Jurkat, Clone E6-1 (cell line): Measurements from ENCODE around the gene S100Z.
"Not testable (repeated sequence)": the region's sequence is repeated elsewhere in the genome, so short reads cannot be mapped to it uniquely, and the experiment has no call there.

Source experiments
- DNase-seq: peaks from one replicate; pipeline ENCODE4 v3.0.0-alpha.2; 2011; ENCODE audit warnings: low read depth, low spot score
- H3K4me3 ChIP-seq: 2 replicates; pipeline ENCODE4 v1.5.1; 2011; ENCODE audit warnings: mild to moderate bottlenecking, low read length, control low read depth, moderate library complexity

S100Z gene

DNA sequence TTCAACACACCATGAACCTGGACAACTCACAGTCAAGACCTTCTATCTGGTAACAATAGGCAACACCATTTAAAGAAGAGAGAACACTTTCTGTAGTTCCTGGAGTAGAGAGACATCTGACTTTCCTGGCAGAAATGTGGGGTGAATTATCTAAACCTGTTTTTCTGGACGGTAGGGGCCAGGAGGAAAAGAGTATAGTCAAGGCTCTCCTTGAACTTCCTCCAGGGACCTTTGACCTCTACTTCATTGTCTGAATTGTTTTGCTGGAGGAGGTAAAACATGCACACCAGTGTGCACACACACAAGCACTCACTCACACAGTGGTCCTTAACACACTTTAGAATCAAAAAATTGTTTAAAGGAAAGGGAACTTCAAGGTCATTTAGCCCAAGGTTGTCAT lies 13.2 kb downstream of the S100Z start:
- DNase-seq: no peak
- H3K4me3 ChIP-seq: no peak overlapping the region

DNA sequence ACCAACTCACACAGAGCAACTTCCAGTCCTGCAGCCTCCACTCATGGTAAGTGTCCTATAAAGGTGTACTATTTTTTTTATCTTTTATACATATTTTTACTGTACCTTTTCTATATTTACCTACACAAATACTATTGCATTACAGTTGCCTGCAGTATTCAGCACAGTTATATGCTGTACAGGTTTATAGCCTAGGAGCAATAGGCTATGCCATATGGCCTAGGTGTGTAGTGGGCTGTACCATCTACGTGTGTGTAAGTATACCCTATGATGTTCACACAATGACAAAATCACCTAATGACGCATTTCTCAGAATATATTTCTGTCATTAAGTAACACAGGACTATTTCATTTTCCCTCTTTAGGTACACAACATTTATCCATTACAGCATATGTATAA lies 16.7 kb downstream of the S100Z start:
- DNase-seq: no peak
- H3K4me3 ChIP-seq: no peak overlapping the region

DNA sequence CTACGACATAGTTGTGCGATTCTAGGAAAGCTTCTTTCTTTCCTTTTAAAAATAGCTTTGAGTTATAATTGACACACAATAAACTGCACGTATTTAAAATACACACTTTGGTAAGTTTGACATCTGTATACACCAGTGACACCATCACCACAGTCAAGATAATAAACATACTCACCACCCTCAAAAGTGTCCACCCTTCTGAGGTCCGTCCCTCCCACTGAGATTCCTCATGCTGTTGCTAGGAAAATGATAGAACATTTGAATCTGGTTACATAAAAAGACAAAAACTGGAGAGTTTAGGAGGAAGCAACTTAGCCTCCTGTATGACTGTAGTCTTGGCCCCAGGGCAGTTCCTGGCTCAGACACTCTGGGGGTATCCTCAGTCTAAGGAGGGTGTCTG lies 17.2 kb downstream of the S100Z start:
- H3K4me3 ChIP-seq: no peak overlapping the region
- DNase-seq: no peak

DNA sequence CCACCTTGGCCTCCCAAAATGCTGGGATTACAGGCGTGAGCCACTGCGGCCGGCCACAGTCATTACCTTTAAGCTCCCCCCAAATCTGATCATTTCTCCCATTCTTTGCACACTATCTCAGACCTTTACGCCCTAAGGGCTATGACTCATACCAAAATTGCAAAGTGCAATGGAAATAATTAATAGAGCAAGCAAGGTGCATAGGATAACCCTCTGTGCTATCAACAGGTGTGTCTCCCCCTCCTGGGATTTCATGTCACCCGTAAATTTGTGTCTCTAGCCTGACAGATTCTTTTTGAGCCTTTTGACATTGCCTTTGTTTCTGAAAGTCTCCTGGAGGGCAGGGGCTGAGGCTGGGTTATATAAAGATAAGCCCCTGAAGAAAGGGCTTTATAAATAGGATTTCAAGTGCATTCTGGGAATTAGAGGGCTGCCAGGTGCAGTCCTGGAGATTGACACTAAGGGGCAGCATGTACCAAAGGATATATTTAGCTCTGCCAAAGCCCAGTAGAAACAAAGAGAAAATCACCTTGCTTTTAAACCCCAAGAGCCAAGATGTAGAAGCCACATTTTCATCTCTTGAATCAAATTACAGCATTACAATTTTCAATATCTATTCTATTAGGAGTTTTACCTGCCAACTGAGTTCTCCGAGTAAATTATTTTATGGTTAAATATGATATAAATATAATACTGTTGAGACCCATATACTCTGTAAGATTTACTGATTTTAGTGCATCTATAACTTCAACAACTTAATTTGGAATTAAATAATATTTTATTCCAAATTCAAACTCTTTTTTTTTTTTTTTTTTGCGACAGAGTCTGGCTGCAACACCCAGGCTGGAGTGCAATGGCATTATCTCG lies 18.2 kb downstream of the S100Z start:
- H3K4me3 ChIP-seq: no peak overlapping the region
- peak; percentile 73 for DNase-seq

DNA sequence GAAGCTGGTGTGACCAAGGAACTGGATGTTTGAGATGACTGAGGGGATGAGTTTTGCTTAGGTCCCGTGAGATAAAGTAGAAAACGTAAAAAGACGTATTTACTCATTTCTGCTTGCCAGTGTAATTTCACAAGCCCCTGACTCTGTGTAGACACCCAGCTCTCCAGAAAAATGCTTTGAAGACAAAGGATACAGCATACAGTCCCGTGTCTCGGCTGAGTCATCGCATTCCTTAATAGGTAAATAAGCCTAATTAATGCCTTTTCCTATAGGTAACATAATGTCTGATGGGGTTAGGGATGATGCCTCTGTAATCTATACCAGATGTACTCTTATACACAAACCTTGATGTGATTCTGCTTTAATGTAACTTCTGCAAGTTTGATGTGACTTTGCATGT lies 20.2 kb downstream of the S100Z start:
- H3K4me3 ChIP-seq: no peak overlapping the region
- no peak for DNase-seq

DNA sequence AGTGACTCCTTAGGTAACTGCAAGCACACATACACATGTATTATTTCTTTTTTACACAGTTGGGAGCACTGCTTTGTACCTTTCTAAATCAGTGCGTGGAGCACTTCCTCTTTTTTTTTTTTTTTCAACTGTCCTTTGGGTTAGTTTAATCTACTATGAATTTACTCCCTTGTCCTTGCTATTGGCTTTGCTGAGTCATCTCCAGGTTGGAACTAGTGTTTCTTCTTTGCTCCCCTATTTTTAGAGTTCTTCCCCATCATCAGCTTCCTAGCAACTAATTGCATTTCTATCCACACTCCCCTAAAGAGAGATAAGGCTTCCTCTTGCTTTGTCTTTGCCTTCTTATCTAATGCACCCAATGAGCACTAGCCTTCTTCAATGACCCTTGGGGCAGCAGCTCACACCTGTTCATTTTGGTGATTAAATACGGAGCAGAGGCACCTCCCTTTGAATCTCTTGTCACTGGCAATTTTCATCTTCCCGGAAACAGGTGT lies 24.3 kb downstream of the S100Z start:
- peak; percentile 62 for DNase-seq
- H3K4me3 ChIP-seq: no peak overlapping the region

DNA sequence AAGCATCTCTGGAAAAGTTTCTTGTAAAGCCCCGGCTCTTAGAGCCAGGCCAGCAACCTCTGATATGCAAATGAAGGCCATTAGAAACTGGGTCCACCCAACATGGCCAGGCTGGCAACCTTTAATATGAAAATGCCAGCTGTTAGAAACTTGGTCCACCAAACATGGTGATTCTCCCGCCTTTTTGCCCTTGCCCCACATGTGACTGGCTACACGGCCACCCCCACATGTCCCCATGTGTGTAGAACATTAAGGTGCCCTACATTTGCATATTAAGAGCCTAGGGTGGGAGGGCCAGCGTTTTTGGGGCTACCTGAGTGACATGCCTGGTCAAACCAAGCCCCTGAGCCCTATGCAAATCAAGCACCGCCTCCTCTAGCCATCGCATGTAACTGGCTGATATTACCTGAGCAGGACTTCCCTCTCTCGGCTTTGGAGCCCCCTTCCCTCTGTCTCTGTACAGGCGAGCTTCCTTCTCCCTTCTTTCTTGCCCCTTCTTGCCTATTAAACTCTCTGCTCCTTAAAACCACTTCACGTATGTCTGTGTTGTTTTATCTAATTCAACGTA lies 39.0 kb downstream of the S100Z start:
- H3K4me3 ChIP-seq: no peak overlapping the region
- DNase-seq: no peak

DNA sequence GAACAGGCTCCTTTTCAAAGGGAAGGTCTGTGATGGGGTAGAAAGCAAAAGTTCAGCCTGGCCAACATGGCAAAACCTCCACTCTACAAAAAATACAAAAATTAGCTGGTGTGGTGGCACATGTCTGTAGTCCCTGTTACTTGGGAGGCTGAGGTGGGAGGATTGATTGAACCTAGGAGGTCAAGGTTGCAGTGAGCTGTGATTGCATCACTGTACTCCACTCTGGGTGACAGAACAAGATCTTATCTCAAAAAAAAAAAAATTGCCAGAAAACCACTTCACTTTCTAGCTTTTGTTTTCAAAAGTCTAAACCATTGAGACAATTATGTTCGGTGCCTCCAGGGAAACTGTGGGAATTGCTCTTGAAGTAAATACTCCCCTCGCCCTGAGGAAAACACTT lies 43.5 kb downstream of the S100Z start:
- no peak overlapping the region for H3K4me3 ChIP-seq
- no peak for DNase-seq

DNA sequence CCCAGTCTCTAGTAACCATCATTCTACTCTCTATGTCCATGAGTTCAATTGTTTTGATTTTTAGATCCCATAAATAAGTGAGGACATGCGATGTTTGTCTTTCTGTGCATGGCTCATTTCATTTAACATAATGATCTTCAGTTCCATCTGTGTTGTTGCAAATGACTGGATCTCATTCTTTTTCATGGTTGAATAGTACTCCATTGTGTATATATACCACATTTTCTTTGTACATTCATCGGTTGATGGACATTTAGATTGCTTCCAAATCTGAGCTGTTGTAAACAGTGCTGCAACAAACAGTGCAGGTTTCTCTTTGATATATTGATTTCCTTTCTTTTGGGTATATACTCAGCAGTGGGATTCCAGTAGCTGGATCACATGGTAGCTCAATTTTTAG lies 46.4 kb downstream of the S100Z start:
- DNase-seq: no peak
- no peak overlapping the region for H3K4me3 ChIP-seq

DNA sequence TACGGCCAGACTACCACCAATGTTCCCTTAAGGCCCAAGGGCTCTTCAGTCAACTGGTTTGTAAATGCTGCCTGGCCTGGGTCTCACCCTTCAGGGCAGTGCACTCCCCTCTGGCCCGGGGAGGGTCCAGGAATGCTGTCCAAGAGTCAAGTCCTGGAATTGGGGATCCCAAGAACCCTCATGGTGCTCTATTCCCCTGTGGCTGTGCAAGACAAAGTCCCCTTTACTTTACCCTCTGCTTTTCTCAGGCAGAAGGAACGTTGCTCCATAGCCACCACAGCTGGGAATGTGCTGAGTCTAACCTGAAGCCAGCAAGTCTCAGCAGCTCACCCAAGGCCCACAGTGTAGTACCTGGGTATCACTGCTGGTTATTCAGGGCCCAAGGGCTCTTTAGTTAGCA lies 51.7 kb downstream of the S100Z start:
- DNase-seq: no peak
- no peak overlapping the region for H3K4me3 ChIP-seq

DNA sequence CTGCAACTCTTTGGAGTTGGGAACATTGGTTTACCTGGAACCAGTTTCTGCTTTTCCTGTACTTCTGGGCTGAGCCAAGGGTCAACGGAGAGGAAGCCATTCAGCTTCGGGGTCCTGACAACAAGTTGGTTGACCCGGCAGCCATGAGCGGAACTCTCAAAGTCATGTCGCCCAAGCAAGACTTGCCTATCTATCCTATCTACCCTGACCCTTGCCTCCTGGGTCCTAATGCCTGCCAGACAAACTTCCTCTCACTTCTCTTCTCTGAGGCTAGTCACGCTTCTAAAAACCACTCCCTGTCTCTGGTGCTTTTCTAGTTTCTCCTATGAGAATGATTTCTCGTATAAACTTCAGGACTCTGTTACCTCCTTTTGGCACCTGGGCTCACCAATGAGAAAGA lies 58.4 kb downstream of the S100Z start:
- H3K4me3 ChIP-seq: no peak overlapping the region
- DNase-seq: no peak

DNA sequence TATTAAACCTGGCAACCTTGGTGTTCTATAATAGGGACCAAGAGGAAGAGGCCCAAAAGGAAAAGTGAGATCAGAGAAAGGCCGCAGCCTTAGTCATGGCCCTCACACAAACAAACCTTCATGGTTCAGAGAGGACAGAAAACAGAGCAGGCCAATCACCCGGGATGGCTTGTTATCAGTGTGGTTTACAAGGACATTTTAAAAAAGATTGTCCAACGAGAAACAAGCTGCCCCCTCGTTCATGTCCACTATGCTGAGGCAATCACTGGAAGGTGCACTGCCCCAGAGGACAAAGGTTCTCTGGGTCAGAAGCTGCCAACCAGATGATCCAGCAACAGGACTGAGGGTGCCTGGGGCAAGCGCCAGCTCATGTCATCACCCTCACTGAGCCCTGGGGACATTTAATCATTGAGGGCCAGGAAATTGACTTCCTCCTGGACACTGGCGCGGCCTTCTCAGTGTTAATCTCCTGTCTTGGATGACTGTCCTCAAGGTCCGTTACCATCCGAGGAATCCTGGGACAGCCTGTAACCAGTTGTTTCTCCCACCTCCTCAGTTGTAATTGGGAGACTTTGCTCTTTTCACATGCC lies 60.6 kb downstream of the S100Z start:
- not testable (repeated sequence) for DNase-seq, H3K4me3 ChIP-seq

DNA sequence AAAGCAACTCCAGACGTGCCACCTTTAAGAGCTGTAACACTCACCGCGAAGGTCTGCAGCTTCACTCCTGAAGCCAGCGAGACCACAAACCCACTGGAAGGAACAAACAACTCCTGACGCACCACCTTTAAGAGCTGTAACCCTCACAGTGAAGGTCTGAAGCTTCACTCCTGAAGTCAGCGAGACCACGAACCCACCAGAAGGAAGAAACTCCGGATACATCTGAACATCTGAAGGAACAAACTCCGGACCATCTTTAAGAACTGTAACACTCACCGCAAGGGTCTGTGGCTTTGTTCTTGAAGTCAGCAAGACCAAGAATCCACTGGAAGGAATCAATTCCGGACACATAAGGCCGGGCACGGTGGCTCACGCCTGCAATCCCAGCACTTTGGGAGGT lies 64.9 kb downstream of the S100Z start:
- peak; percentile 27 for DNase-seq

DNA sequence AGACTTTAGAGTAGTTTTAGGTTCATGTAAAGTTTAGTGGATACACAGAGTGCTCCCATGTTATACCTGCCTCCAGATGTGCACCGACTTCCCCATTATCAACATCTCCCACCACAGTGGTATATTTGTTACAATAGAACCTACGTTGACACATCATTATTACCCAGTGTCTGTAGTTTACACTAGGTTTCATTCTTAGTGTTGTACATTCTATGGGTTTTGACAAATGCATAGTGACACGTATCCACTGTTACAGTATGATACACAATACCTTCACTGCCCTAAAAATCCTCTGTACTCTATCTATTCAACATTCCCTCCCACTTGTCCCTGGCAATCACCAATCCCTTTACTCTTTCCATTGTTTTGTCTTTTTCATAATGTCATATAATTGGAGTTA lies 68.7 kb downstream of the S100Z start:
- DNase-seq: no peak
- no peak overlapping the region for H3K4me3 ChIP-seq

More for the DNA sequence above, 64.9 kb downstream of the S100Z start:
- H3K4me3 ChIP-seq: not testable (repeated sequence)

DNA sequence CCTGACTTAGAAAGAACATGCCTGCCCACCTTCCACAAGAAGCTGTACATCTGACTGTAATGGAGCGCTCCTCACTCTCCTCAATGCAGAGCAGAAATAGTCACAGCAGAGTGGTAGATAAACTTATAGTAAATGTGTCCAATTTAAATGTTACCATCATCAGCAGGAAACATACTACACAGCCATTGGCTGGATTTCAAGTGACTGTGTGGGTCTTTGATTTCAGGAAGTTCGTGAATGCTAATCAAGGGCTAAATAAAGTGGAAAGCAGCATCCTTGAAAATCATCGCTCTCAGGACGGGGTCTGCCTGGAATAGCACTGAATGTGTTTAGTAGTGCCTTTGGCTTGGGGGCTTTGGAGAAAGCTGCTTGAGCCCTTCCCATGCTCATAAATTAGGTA lies 70.7 kb downstream of the S100Z start:
- DNase-seq: no peak

DNA sequence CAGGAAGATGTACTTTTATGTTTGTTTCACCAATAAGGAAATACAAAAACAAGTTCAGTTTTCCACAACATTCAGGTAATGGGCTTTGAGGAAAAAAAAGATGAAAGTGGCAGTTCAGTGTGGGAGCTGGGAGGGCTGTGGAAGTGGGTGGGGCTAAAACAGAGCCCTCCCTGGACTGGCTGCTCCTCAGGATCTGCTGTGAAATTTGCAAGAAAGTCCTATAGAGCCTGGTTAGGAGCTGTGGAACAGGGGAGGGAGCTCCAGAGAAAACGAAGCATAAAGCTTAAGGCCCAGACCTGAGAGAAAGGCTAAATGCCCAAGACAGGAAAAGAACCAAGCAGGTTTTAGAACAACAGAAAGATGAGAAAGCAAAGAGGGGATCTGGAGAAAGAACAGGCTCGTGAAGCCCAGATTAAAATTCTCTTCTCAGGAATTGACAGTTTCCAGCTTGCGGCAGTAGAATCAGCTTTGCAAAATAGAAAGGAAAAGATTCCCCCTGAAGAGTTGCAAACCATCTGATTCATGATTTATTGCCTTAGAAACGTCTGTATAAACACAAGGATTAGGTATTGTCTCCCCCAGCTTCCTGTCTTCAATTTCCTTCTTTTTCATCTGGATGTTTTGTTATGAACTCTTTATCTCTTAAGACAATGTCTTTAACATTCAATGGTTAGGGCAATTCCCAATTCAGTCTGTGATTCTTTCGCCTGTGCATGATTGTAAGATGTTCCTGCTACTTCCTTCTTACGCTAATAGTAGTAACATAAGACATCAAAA lies 76.7 kb downstream of the S100Z start:
- H3K4me3 ChIP-seq: no peak overlapping the region
- DNase-seq: no peak

More for the DNA sequence above, 70.7 kb downstream of the S100Z start:
- no peak overlapping the region for H3K4me3 ChIP-seq

DNA sequence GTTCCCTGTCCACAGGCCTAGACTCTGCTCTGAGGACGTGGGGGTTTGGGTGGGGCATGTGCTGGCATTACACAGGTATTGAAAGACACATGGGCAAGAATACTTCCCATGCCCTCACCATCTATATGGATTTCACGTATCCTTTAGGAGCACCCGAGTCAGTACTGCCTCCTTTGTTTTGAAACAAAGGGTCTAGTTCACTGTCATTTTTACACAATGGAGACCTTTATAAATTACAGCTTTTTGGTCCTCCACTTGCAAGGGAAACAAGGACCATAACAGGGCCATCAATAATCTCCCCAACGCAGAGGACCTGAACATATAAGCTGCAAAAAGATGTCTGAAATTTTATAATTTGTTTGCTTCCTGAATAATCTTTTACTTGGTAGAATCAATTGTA lies 78.1 kb downstream of the S100Z start:
- no peak overlapping the region for H3K4me3 ChIP-seq
- DNase-seq: no peak

DNA sequence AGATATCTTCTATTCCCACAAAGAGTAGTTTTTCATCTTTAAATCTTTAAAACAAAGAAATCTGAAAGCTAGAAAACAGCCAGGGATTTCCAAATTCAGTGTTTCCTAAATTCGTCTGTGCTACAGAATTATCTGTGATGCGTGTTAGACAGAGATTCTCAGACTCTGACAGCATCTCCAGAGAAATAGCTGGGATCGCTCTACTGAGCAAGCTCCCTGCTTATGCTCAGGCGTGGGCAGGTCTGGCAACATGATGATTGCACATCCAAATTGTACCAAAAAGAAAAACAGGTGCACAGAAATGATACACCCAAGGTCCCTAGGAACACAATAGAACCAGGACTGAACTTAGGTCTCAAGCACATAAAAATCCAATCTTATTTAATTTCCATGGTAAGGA lies 80.3 kb downstream of the S100Z start:
- no peak overlapping the region for H3K4me3 ChIP-seq
- DNase-seq: no peak

DNA sequence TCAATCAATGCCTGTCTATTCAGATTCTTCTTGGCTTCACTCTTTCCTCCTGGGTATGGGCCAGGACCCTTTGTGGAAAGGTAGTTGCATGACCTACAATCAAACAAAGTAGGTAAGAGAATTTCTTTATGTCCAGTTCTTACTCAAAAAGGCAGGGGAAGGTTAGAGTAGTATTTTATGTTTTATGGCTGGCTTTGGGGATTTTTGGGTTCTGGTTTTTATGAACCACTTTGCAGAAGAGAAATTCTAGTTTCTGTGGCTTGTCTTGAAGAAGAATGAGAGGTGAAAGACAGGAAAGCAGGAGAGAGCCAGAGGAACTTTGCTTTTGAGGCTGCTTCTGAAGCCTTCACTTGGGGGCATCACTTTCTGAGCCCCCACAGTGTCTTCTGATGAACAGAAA lies 88.4 kb downstream of the S100Z start:
- no peak overlapping the region for H3K4me3 ChIP-seq
- no peak for DNase-seq

DNA sequence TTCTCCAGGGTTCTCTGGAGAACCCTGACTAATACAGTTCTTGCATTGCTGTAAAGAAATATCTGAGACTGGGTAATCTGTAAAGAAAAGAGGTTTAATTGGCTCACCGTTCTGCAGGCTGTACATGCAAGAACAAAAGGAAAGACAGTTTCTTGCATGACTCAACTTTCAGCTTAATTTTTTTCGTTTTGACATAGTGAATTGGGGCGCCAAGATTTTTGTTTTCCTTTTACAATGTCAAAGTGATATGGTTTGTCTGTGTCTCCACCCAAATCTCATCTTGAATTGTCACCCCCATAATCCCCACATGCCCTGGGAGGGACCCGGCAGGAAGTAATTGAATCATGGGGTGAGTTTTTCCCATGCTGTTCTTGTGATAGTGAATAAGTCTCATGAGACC lies 91.2 kb downstream of the S100Z start:
- DNase-seq: no peak

More for the DNA sequence above, 91.2 kb downstream of the S100Z start:
- H3K4me3 ChIP-seq: no peak overlapping the region
